ENCODE measurements around the gene RABL6.

GRCh38 chr9:136771907-136772415, 35.8 kb upstream of the RABL6 start:
- TF ChIP-seq, protein P1, sequence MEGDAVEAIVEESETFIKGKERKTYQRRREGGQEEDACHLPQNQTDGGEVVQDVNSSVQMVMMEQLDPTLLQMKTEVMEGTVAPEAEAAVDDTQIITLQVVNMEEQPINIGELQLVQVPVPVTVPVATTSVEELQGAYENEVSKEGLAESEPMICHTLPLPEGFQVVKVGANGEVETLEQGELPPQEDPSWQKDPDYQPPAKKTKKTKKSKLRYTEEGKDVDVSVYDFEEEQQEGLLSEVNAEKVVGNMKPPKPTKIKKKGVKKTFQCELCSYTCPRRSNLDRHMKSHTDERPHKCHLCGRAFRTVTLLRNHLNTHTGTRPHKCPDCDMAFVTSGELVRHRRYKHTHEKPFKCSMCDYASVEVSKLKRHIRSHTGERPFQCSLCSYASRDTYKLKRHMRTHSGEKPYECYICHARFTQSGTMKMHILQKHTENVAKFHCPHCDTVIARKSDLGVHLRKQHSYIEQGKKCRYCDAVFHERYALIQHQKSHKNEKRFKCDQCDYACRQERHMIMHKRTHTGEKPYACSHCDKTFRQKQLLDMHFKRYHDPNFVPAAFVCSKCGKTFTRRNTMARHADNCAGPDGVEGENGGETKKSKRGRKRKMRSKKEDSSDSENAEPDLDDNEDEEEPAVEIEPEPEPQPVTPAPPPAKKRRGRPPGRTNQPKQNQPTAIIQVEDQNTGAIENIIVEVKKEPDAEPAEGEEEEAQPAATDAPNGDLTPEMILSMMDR (IDR thresholded peaks at IDR 0.05), result no peak
- TF ChIP-seq POLR2A (IDR thresholded peaks at IDR 0.05) (no peak), EP300 (IDR thresholded peaks at IDR 0.05) (no peak)

Data from suprapubic skin (tissue), 3 donors.